Adrenal gland (tissue), 5 donors: Measurements from ENCODE around the gene TBC1D13.

Experiments
- CTCF ChIP-seq, 6 experiments: fragments of 450-650 bp in 4 of 6; fragments of 200-600 bp in 2 of 6; sonication (generic) in 1 of 6; IDR thresholded peaks; 1 replicate in 5 of 6; 2 replicates in 1 of 6; pipeline versions ENCODE4 v1.5.1 to v1.8.0; 2016 to 2021; ENCODE audit warnings: antibody characterized with exemption in 6 of 6, mild to moderate bottlenecking in 2 of 6, moderate library complexity in 1 of 6
- POLR2A ChIP-seq, 2 donors: fragments of 450-650 bp; IDR thresholded peaks; one replicate each; pipeline ENCODE4 v1.6.1; 2017; ENCODE audit warnings: antibody characterized with exemption in 2 of 2, mild to moderate bottlenecking in 2 of 2, moderate library complexity in 1 of 2
- donor health status: DM: no; HTN: no; CAD: no.

GRCh38 chr9:128770286-128771030, 16.6 kb upstream of the TBC1D13 start:
- TF ChIP-seq CTCF (IDR thresholded peaks at IDR 0.05) (no peak), POLR2A (IDR thresholded peaks at IDR 0.05) (no peak)
